ENCODE measurements around the gene DAPK1.

The DAPK1 gene

DNA sequence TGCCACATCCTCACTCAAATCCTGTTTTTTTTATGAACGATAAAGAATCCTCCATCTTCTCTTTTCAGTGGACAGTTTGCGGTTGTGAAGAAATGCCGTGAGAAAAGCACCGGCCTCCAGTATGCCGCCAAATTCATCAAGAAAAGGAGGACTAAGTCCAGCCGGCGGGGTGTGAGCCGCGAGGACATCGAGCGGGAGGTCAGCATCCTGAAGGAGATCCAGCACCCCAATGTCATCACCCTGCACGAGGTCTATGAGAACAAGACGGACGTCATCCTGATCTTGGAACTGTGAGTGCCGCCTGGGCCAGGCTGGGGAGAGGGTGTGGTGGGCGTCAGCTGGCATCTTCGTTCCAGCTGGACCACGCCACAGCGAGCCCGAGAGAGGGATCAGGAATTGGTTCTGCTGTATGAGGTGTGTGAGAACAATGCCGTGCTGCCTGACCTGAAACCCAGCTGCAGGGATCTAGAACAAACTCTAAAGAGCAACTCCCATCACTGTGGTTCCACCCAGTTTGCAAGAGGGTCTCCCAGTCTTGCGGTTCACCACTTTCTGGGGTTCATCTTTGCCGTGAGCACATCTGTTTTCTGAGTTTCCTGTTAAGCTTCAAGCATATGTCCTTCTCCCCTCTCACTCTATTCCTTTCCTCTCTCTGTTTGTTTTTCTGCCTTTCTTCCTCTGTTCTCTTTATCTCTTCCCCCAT, 107.4 kb downstream of the DAPK1 start:
- no peak for DNase-seq
- no peak overlapping the region for H3K4me3 Mint-ChIP-seq
- H3K36me3 Mint-ChIP-seq (ENCODE audit: low read depth): no peaks in the 10 kb centered on the region
- peaks cover 9% of the 10 kb centered on the region for H3K4me1 Mint-ChIP-seq (ENCODE audit: low read depth)
- no peak overlapping the region for H3K27ac Mint-ChIP-seq
- H3K27me3 Mint-ChIP-seq: peaks cover 44% of the 10 kb centered on the region
- H3K9me3 Mint-ChIP-seq: peaks cover 2% of the 10 kb centered on the region

DNA sequence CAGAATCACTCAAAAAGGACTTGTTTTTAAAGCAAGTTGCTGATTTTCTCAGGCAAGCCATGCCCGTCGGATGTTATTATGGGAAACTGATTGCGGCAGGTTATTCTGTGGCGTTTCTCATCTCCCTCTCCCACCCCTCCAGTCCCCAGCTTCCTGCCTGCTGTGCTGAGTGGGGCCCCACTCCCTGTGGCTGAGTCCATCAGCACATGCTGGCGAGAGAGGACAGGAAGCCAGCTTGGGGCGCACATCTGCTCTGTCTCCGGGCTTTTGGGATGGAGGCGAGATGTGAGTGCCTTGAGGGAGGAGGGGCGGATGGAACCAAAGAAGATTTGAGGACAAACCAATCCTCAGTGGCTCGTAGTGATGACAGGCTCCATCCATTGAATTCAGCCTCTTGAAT, 108.0 kb downstream of the DAPK1 start:
- no peak for DNase-seq
- H3K4me1 Mint-ChIP-seq (ENCODE audit: low read depth): peaks cover 9% of the 10 kb centered on the region
- no peaks in the 10 kb centered on the region for H3K36me3 Mint-ChIP-seq (ENCODE audit: low read depth)
- no peak overlapping the region for H3K27ac Mint-ChIP-seq
- peaks cover 2% of the 10 kb centered on the region for H3K9me3 Mint-ChIP-seq
- no peak overlapping the region for H3K4me3 Mint-ChIP-seq
- peaks cover 47% of the 10 kb centered on the region for H3K27me3 Mint-ChIP-seq

DNA sequence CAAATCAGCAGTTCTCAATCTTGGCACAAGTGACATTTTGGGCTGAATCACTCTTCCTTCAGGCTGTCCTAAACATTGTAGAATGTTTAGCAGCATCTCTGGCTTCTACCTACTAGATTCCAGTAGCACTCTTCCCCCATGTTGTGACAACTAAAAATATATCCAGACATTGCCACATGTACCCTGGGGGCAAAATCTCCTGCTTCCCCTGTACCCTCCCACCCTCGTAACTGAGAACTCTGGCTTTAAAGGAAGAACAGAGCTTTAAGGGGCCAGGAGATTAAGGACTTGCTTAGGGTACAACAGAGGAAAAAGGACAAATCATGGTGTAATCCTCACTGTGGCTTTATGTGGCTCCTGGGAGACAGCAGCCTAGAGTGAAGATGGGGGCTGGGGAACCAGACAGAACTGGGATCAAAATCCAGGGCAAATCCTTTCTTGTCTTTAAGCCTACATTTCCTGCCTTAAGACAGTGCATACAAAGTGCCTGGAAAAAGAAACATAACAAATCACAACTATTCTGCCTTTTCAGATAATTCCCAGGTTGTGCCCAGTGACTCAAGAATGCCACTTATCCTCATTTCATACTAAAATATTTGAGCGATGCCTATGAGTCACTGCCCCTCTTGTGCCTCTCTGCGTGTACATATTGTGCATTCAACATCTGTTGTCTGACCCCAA, 109.3 kb downstream of the DAPK1 start:
- Mint-ChIP-seq H3K36me3 (ENCODE audit: low read depth) (no peaks in the 10 kb centered on the region), H3K27ac (no peak overlapping the region), H3K9me3 (peaks cover 2% of the 10 kb centered on the region), H3K27me3 (peaks cover 48% of the 10 kb centered on the region), H3K4me1 (ENCODE audit: low read depth) (peaks cover 9% of the 10 kb centered on the region), H3K4me3 (no peak overlapping the region)
- no peak for DNase-seq

DNA sequence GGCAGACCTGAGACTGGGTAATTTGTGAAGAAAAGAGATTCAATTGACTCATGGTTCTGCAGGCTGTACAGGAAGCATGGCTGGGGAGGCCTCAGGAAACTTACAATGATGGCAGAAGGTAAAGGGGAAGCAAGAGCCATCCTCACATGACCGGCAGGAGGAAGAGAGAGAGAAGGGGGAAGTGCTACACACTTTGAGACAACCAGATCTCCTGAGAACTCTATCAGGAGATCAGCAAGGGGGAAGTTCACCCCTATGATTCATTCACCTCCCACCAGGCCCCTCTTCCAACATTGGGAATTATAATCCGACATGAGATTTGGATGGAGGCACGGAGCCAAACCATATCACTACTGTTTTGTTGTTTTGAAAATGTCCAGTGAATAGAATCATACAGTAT, 110.2 kb downstream of the DAPK1 start:
- H3K27me3 Mint-ChIP-seq: peaks cover 47% of the 10 kb centered on the region
- H3K36me3 Mint-ChIP-seq (ENCODE audit: low read depth): no peaks in the 10 kb centered on the region
- no peak for DNase-seq
- peaks cover 2% of the 10 kb centered on the region for H3K9me3 Mint-ChIP-seq
- H3K4me3 Mint-ChIP-seq: no peak overlapping the region
- peaks cover 9% of the 10 kb centered on the region for H3K4me1 Mint-ChIP-seq (ENCODE audit: low read depth)
- no peak overlapping the region for H3K27ac Mint-ChIP-seq

DNA sequence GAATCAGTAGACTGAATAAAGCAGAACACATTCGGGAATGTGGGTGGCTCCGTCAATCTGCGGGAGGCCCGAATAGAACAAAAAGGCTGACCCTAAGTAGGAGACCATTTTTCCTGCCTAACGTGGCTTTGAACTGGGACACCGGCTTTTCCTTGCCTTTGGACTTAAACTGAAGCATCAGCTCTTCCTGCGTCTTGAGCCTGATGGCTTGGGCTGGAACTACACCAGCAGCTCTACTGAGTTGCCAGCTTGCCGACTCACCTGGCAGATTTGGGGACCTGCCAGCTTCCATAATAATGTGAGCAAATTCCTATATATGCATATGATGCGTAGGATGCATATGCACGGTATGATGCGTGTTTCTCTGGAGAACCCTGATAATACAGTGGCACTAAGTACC, 111.3 kb downstream of the DAPK1 start:
- DNase-seq: no peak
- H3K4me3 Mint-ChIP-seq: no peak overlapping the region
- peaks cover 9% of the 10 kb centered on the region for H3K4me1 Mint-ChIP-seq (ENCODE audit: low read depth)
- no peak overlapping the region for H3K27ac Mint-ChIP-seq
- no peaks in the 10 kb centered on the region for H3K36me3 Mint-ChIP-seq (ENCODE audit: low read depth)
- H3K9me3 Mint-ChIP-seq: peaks cover 2% of the 10 kb centered on the region
- peaks cover 38% of the 10 kb centered on the region for H3K27me3 Mint-ChIP-seq

DNA sequence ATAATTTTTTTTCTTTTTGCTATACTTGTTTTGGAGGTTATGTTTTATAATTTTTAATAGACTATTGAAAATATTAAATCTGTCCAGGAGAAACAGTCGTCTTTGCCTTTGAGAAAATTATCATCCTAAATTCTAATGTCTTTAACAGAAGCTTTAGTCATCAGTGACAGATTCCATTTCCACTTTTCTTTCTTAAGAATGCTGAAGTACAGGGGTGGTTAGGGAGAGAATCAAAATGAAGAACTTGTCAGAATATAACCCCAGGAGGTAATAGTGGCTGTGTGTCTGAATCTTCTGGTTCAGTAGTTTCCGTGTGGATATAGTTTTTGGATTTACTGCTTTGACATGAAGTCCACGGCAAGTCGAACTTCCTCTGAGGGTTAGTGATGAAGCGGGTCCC, 111.8 kb downstream of the DAPK1 start:
- Mint-ChIP-seq H3K4me1 (ENCODE audit: low read depth) (peaks cover 9% of the 10 kb centered on the region), H3K9me3 (peaks cover 2% of the 10 kb centered on the region), H3K27me3 (peaks cover 38% of the 10 kb centered on the region), H3K27ac (no peak overlapping the region), H3K4me3 (no peak overlapping the region), H3K36me3 (ENCODE audit: low read depth) (no peaks in the 10 kb centered on the region)
- no peak for DNase-seq

DNA sequence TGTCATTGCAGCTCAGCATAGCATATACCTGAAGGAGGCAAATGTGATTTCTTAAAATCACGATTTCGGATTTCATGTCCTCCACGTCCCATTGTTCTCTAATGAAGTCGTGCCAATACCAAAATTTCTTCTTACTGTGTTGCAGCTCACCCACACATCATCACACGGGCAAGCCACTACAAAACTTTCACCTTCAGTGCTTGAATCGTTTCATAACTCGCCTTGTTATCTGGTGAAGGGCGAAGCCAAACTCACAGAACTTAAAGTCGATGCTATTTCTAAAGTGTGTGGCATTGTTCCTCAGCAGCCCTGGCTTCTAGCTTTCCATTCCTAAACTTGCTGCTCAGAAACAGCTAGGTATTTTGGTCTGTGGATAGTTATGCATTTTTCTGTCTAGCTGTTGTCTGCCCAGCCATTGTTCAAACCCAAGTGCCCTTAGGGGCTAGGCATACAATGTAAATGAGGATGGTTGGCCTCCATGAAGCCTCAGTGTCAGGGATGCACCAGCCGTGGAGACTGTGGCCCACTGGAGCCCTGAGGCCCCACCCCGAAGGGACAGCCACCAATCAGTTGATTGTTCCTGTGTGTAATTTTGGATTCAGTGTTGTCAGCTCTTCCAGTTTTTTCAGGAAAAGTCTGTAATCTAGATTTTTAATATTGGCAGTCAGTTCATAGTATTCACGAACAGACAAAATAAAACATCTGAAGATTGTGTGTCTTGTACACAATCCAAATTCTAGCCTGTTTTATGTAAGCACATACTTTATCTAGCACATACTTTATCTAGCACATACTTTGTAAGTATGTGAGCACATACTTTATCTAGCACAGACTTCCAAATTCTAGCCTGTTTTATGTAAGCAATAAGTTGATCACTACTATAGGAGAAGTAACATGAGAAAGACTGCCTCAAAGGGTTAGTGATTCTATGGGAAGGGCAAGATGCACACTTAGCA, 112.8 kb downstream of the DAPK1 start:
- DNase-seq: no peak
- H3K9me3 Mint-ChIP-seq: peaks cover 2% of the 10 kb centered on the region
- H3K27me3 Mint-ChIP-seq: peaks cover 33% of the 10 kb centered on the region
- H3K4me3 Mint-ChIP-seq: no peak overlapping the region
- H3K4me1 Mint-ChIP-seq (ENCODE audit: low read depth): peaks cover 2% of the 10 kb centered on the region
- H3K27ac Mint-ChIP-seq: no peak overlapping the region
- H3K36me3 Mint-ChIP-seq (ENCODE audit: low read depth): no peaks in the 10 kb centered on the region

DNA sequence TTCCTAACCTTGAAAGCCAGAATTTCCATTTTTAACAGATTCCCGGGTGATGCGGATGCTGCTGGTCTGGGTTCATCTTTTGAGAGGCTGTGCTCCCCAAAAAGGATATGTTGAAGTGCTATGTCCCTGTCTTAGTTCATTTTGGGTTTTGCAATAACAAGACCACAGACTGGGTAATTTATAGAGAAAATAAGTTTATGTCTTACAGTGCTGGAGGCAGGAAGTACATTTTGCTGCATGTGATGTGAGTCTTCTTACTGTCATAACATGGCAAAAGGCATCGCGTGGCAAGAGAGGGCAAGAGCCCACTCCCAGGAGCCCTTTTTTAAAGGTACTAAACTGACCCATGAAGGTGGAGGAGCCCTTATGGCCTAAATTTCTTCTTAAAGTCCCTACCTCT, 114.1 kb downstream of the DAPK1 start:
- Mint-ChIP-seq H3K4me1 (ENCODE audit: low read depth) (no peaks in the 10 kb centered on the region), H3K4me3 (no peak overlapping the region), H3K36me3 (ENCODE audit: low read depth) (no peaks in the 10 kb centered on the region), H3K9me3 (peaks cover 2% of the 10 kb centered on the region), H3K27ac (no peak overlapping the region), H3K27me3 (peaks cover 26% of the 10 kb centered on the region)
- no peak for DNase-seq

DNA sequence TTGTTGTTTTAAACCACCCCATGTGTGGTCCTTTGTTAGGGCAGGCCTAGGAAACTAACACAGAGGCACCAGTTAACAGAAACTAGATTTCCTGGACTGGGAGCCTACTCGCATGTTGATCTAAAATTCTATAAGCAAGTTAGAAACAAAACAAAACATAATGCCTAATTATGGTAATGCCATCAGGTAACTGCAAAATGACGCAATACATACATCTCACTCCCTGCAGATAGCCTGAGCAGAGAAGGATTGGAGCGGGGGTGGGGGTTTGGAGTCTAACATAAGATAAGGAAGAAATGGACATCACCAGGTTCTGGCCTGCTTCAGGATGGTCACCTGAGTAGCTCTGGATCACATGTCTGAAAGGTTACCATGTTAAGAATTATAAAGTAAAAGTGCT, 114.9 kb downstream of the DAPK1 start:
- H3K9me3 Mint-ChIP-seq: peaks cover 2% of the 10 kb centered on the region
- peaks cover 24% of the 10 kb centered on the region for H3K27me3 Mint-ChIP-seq
- no peak overlapping the region for H3K27ac Mint-ChIP-seq
- no peaks in the 10 kb centered on the region for H3K36me3 Mint-ChIP-seq (ENCODE audit: low read depth)
- H3K4me3 Mint-ChIP-seq: no peak overlapping the region
- H3K4me1 Mint-ChIP-seq (ENCODE audit: low read depth): no peaks in the 10 kb centered on the region
- no peak for DNase-seq

DNA sequence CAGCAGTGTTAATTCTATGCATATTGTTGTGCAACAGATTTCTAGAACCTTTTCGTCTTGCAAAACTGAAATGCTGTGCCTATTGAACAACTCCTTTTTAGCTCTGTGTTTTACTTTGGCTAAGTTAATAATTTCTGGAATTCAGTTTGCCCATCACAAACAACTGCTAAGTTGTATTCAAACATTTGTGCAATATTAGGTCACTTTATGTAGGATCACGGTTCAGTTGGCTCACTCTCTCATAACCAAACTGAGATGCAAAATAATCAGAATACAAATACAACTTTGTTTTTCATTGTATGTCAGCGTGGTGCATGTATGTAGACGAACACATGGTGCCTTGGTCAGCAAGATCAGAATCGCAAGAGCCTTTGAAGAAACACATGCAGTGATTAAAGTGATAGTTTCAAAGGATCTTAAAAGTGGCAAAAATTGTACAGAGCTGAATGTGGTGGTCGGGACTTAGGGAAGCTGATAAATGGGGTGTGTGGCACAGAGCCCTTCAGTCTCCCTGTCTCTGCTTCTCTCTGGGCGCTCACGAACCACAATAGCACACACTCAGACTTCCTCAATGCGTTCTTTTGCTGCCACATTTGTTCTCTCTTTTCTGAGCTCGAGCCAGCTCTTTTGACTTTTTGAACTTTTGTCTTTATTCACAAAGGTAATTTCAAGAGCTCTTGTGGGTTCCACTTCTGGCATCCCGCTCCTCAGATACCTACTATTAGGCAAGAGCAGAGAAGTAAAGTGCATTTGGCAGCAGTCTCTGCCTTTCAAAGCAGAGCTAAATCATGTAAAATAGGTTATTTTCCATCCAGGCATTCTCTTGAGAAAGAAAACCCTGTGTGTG, 115.8 kb downstream of the DAPK1 start:
- Mint-ChIP-seq H3K27me3 (peaks cover 20% of the 10 kb centered on the region), H3K9me3 (no peaks in the 10 kb centered on the region), H3K4me3 (no peak overlapping the region), H3K36me3 (ENCODE audit: low read depth) (no peaks in the 10 kb centered on the region), H3K4me1 (ENCODE audit: low read depth) (no peaks in the 10 kb centered on the region), H3K27ac (no peak overlapping the region)
- no peak for DNase-seq

DNA sequence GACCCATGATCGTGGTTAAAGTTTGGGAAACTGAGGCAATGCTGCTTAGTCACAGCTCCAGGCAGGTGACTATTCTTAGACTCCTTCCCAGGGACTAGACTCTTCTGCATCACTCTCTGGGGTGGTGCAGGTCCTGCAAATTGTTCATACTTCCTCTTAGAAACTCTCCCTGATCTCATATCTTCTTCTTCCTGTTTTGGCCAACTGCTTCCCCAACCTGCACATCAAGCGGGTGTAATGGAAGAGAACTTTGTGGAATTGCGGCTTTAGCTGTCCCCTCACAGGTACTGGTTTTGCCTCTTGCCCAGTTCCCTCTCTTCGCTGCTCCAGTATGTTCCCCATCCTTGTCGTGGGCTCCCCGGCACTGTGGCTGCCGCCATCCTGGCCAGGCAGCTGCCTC, 116.7 kb downstream of the DAPK1 start:
- H3K4me1 Mint-ChIP-seq (ENCODE audit: low read depth): no peaks in the 10 kb centered on the region
- DNase-seq: no peak
- no peak overlapping the region for H3K27ac Mint-ChIP-seq
- H3K9me3 Mint-ChIP-seq: no peaks in the 10 kb centered on the region
- H3K36me3 Mint-ChIP-seq (ENCODE audit: low read depth): no peaks in the 10 kb centered on the region
- peaks cover 23% of the 10 kb centered on the region for H3K27me3 Mint-ChIP-seq
- H3K4me3 Mint-ChIP-seq: no peak overlapping the region

DNA sequence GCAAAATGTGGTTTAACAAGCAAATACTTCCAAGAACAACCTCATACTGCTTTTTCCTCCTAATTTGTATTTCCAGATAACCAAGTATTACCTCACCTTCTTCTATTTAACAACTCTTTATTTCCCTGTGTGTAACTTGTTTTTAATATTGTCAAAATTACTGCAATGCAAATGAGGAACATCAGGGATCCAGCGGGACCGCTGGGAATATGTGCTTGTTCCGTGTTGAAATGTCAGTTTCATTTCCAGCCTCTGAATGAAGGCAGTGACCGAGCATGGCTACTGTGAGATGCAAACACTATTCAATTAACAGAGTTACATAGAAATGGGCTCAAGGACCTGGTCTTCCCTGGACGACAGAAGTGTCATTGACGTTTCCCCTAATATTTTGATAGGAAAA, 117.5 kb downstream of the DAPK1 start:
- no peak overlapping the region for H3K27ac Mint-ChIP-seq
- H3K36me3 Mint-ChIP-seq (ENCODE audit: low read depth): no peaks in the 10 kb centered on the region
- H3K4me3 Mint-ChIP-seq: no peak overlapping the region
- no peak for DNase-seq
- no peaks in the 10 kb centered on the region for H3K9me3 Mint-ChIP-seq
- no peaks in the 10 kb centered on the region for H3K4me1 Mint-ChIP-seq (ENCODE audit: low read depth)
- H3K27me3 Mint-ChIP-seq: peaks cover 22% of the 10 kb centered on the region

DNA sequence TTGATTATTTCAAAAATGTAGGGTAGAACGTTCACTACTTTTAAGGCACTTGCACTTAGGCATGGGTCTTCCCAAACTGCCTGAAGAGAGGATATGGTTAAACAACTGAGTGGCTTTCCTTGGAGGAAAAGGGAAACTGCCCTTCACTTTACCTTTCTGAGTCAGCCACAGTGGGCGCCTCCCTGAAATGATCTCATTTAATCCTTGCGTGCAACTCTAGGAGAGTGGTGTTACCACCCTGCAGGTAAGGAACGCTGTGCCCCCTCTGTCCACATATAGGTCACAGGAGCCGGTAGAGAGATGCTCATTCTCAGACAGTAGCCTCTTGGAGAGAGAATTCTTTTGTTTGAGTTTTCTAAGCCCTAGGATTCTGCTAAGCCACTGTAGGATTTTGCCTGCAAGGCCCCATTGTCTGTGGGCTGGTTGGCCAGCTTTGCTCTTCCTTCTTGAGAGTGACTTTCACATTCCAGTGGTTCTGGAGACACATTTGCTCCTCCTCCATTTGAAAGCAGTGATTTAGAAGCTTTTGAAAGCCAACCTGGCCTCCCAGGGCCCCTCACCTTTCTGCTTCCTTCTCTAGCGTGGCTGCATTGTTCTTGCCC, 118.0 kb downstream of the DAPK1 start:
- Mint-ChIP-seq H3K4me1 (ENCODE audit: low read depth) (no peaks in the 10 kb centered on the region), H3K9me3 (no peaks in the 10 kb centered on the region), H3K27me3 (peaks cover 17% of the 10 kb centered on the region), H3K36me3 (ENCODE audit: low read depth) (no peaks in the 10 kb centered on the region), H3K4me3 (no peak overlapping the region), H3K27ac (no peak overlapping the region)
- DNase-seq: no peak

DNA sequence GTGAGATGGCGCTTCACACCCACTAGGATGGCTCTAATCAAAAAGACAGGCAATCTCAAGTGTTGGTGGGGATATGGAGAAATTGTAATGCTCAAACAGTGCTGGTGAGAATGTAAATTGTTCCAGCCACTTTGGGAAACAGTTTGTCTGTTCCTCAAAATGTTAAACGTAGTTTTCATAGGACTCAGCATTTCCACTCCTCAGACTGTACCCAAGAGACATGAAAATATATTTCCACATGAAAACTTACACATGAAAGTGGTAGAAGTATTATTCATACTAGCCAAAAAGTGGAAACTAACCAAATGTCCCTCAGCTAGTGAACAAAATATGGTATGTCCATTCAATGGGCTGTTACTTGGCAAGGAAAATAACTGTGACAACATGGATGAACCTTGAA, 120.6 kb downstream of the DAPK1 start:
- H3K27ac Mint-ChIP-seq: no peak overlapping the region
- H3K4me1 Mint-ChIP-seq (ENCODE audit: low read depth): no peaks in the 10 kb centered on the region
- no peak for DNase-seq
- no peak overlapping the region for H3K4me3 Mint-ChIP-seq
- H3K36me3 Mint-ChIP-seq (ENCODE audit: low read depth): no peaks in the 10 kb centered on the region
- H3K9me3 Mint-ChIP-seq: no peaks in the 10 kb centered on the region
- peaks cover 24% of the 10 kb centered on the region for H3K27me3 Mint-ChIP-seq

Measured in activated T-cell treated with anti-CD3 and anti-CD28 coated beads, Interleukin-2, amount 50 U/mL, for 24 hours (primary cell).